Endothelial cell (in vitro differentiated cells): ENCODE measurements around the gene TLL2. TPM values are rescaled to one million over a fixed set of nuclear protein-coding genes. Genes with fewer than 3 reads are reported as not detected.

ENCODE experiments used
- DNase-seq: peaks from one replicate; pipeline ENCODE4 v3.0.0; 2021; ENCODE audit warnings: low spot score
- H3K27ac Mint-ChIP-seq: one replicate; pipeline ENCODE4 v1.8.0; 2021; ENCODE audit warnings: mixed read lengths, inconsistent platforms; ENCODE audit not compliant: unreplicated experiment
- H3K27me3 Mint-ChIP-seq: one replicate; pipeline ENCODE4 v1.8.0; 2021; ENCODE audit warnings: mild to moderate bottlenecking, moderate library complexity, mixed read lengths, inconsistent platforms; ENCODE audit not compliant: unreplicated experiment
- H3K36me3 Mint-ChIP-seq: one replicate; pipeline ENCODE4 v1.8.0; 2021; ENCODE audit warnings: mild to moderate bottlenecking, low read depth, mixed read lengths, inconsistent platforms; ENCODE audit not compliant: unreplicated experiment
- H3K4me1 Mint-ChIP-seq: one replicate; pipeline ENCODE4 v1.8.0; 2021; ENCODE audit warnings: mild to moderate bottlenecking, mixed read lengths, inconsistent platforms; ENCODE audit not compliant: unreplicated experiment
- H3K4me3 Mint-ChIP-seq: one replicate; pipeline ENCODE4 v1.8.0; 2021; ENCODE audit warnings: mild to moderate bottlenecking, mixed read lengths, inconsistent platforms; ENCODE audit not compliant: unreplicated experiment
- H3K9me3 Mint-ChIP-seq: one replicate; pipeline ENCODE4 v1.8.0; 2021; ENCODE audit warnings: mixed read lengths, inconsistent platforms; ENCODE audit not compliant: unreplicated experiment
- total RNA-seq: library from RNA; stranded (reverse); fragmentation: NEBNext Ultra II Directional; extraction: Animal tissue kit (Norgen Biotek cat#: 25700); gene quantifications from one replicate; pipeline ENCODE4 v1.2.1, GENCODE V29; 2021; ENCODE audit not compliant: unreplicated experiment
- TF ChIP-seq, protein P1 (sequence below): fragments of 200-600 bp; sonication (generic); IDR thresholded peaks from one replicate; pipeline ENCODE4 v1.5.0; 2021; ENCODE audit warnings: antibody characterized with exemption; ENCODE audit not compliant: unreplicated experiment

TLL2 gene
- total RNA-seq, 1 donor from 2014 or later = 0.41 TPM

DNA sequence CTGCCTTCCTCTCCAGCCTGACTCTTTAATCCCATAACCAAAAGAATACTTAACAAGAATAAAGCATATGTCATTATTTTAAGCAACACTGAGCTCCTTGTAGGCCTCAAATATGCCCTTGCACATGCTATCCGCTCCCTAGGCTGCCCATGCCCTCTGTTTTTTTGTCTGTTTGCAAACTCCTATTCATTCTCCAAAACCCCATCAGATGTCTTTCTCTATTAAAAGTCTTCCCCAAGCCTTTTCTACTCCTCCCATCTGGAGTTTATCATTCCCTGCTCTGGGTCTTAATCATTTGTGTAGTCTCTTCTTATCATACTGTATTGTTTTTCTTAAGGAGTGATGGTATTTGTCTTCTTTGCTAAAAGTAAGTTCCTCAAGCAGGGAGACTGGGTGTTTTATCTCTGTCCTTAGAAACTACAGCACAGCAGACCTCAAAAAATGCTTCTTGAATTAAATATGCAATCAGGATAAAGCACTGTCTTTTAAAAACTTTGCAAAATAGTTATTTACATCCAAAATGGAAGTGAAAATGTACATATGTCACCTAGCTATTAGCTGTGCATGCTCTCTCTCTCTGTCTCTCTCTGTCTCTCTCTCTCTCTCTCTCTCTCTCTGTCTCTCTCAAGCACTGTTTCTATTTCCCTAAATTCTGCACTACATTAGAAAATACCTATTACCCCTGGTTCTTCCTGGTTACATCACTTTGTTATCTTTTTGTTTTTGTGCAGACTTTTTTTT is 98.4 kb downstream of the TLL2 start:
- Mint-ChIP-seq H3K4me3 (no peak overlapping the region), H3K27me3 (no peaks in the 10 kb centered on the region), H3K36me3 (no peaks in the 10 kb centered on the region), H3K27ac (no peak overlapping the region), H3K4me1 (no peaks in the 10 kb centered on the region), H3K9me3 (no peaks in the 10 kb centered on the region)
- TF ChIP-seq, protein P1, sequence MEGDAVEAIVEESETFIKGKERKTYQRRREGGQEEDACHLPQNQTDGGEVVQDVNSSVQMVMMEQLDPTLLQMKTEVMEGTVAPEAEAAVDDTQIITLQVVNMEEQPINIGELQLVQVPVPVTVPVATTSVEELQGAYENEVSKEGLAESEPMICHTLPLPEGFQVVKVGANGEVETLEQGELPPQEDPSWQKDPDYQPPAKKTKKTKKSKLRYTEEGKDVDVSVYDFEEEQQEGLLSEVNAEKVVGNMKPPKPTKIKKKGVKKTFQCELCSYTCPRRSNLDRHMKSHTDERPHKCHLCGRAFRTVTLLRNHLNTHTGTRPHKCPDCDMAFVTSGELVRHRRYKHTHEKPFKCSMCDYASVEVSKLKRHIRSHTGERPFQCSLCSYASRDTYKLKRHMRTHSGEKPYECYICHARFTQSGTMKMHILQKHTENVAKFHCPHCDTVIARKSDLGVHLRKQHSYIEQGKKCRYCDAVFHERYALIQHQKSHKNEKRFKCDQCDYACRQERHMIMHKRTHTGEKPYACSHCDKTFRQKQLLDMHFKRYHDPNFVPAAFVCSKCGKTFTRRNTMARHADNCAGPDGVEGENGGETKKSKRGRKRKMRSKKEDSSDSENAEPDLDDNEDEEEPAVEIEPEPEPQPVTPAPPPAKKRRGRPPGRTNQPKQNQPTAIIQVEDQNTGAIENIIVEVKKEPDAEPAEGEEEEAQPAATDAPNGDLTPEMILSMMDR = no peak
- DNase-seq = no peak

DNA sequence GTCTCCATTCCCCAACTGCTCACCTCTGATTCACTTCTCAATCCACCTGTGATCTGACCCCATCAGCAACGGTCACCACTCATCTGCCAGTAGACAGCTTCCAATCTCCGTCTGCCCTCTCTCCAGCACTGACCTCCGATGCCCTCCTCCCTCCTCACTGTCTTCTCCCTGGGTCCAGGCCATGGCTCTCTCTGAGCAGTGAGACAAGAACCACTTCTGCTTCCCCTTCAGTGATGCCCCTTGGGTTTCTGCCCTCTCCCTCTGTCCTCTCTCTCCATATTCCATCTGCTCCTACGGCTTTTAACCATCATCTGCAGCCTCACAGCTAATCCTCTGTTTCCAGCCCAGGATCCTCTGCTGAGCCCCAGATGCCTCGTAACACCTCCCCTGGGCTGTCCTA is 99.4 kb downstream of the TLL2 start:
- TF ChIP-seq, protein P1 = no peak
- H3K4me3 Mint-ChIP-seq = no peak overlapping the region
- no peak overlapping the region for H3K27ac Mint-ChIP-seq
- no peaks in the 10 kb centered on the region for H3K27me3 Mint-ChIP-seq
- no peaks in the 10 kb centered on the region for H3K9me3 Mint-ChIP-seq
- no peak for DNase-seq
- no peaks in the 10 kb centered on the region for H3K36me3 Mint-ChIP-seq
- H3K4me1 Mint-ChIP-seq = no peaks in the 10 kb centered on the region

DNA sequence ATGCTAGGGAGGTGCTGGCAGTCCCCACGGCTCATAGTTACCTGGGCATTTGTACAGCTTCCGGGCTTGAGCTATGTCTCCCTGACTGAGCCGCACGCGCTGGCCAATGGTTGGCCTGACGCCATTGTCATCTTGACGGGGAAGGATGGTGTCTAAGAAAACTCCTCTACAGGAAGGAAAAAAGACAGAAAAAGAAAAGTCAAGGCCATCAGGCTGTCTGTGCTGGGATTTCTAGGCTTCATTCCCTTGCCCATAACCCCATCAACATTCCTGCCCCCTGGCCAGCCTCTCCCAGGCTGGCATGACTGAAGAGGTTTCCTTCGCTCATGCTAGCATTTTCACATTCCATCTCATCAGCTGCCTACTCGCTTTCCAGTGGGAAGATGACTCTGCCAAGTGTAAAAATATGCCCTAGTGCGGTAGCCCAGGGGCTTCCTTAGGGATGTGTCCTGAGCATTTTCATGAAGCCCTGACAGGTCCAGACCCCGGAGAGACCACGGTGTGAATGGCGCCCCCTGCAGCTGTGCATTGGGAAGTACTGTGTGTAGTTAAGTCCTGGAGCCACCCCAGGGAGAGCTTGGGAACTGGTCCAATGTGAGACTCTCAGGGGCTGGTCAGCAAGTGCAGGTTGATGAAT is 100.5 kb downstream of the TLL2 start:
- TF ChIP-seq, protein P1 = peak; percentile 49
- H3K27ac Mint-ChIP-seq = no peak overlapping the region
- no peaks in the 10 kb centered on the region for H3K27me3 Mint-ChIP-seq
- no peaks in the 10 kb centered on the region for H3K9me3 Mint-ChIP-seq
- H3K4me3 Mint-ChIP-seq = no peak overlapping the region
- no peaks in the 10 kb centered on the region for H3K4me1 Mint-ChIP-seq
- peak; percentile 24 for DNase-seq
- no peaks in the 10 kb centered on the region for H3K36me3 Mint-ChIP-seq

DNA sequence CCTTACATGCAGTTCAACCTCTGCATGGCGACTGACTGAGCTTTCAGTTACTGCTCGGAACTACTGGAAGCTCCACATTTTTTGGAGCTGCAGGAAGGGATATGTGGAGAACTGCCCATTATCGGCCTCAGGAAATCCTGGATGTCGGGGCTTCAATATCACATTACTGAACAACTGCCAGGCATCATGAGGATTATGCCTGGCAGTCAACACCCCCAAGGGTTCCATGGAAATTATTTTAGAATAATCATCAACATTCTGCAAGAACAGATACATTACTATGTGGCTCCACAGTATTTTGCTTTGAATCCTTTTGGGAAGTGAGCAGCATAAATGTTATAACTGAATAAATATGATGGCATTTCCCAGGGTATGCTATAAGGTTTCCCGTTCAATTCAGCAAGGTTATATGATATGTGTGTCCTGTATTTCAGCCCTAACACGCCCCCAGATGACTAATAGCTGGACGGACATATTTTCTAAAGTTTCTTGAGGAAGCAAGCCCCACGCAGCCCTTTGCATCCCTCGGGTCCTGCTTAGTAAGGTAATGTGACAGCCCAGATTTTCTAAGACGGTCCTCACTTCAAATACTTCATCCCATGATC is 101.9 kb downstream of the TLL2 start:
- Mint-ChIP-seq H3K27ac (no peak overlapping the region), H3K4me3 (no peak overlapping the region), H3K9me3 (no peaks in the 10 kb centered on the region), H3K27me3 (peaks cover under 1% of the 10 kb centered on the region), H3K4me1 (no peaks in the 10 kb centered on the region), H3K36me3 (no peaks in the 10 kb centered on the region)
- no peak for DNase-seq
- TF ChIP-seq, protein P1 = no peak

GRCh38 chr10:96410296-96410695 is 103.4 kb downstream of the TLL2 start:
- no peaks in the 10 kb centered on the region for H3K4me1 Mint-ChIP-seq
- H3K27ac Mint-ChIP-seq = no peak overlapping the region
- TF ChIP-seq, protein P1 = no peak
- H3K27me3 Mint-ChIP-seq = peaks cover 2% of the 10 kb centered on the region
- H3K36me3 Mint-ChIP-seq = no peaks in the 10 kb centered on the region
- DNase-seq = no peak
- no peak overlapping the region for H3K4me3 Mint-ChIP-seq
- H3K9me3 Mint-ChIP-seq = no peaks in the 10 kb centered on the region
